Memory B cell (primary cell): Measurements from ENCODE around the gene GUCD1.

Experiments
- ATAC-seq: fragments of 150-1000 bp; cut with Tn5 transposase; 2 replicates; pipeline ENCODE4 v1.10.0; 2021; ENCODE audit warnings: low read depth, mild to moderate bottlenecking, moderate library complexity
- DNase-seq, 2 donors: peaks; one replicate each; pipeline ENCODE4 v3.0.0; 2022; ENCODE audit warnings: low spot score in 2 of 2
- H3K27ac Mint-ChIP-seq: one replicate; pipeline ENCODE4 v1.8.0; 2022; ENCODE audit warnings: mild to moderate bottlenecking, moderate library complexity, mixed read lengths
- H3K27me3 Mint-ChIP-seq: one replicate; pipeline ENCODE4 v1.8.0; 2022; ENCODE audit warnings: mixed read lengths
- H3K36me3 Mint-ChIP-seq: one replicate; pipeline ENCODE4 v1.8.0; 2022; ENCODE audit warnings: mild to moderate bottlenecking, mixed read lengths
- H3K4me1 Mint-ChIP-seq: one replicate; pipeline ENCODE4 v1.8.0; 2022; ENCODE audit warnings: mixed read lengths
- H3K4me3 Mint-ChIP-seq: one replicate; pipeline ENCODE4 v1.8.0; 2022; ENCODE audit warnings: mild to moderate bottlenecking, moderate library complexity, mixed read lengths
- H3K9me3 Mint-ChIP-seq: one replicate; pipeline ENCODE4 v1.8.0; 2022; ENCODE audit warnings: mixed read lengths

The GUCD1 gene

DNA sequence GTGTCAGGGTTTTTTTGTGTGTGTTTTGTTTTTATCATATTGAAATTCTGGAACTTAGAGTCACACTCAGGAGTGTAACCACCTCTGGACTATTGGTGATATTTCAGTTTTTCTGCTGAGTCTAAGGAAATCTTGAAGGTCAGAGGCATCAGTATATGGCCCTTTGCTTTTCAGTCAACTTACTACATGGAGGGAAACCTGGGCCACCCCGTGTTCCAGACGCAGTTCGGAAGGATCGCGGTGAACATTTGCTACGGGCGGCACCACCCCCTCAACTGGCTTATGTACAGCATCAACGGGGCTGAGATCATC is 40.0 kb downstream of the GUCD1 start:
- H3K9me3 Mint-ChIP-seq: no peaks in the 10 kb centered on the region
- H3K4me1 Mint-ChIP-seq: peaks cover 23% of the 10 kb centered on the region
- DNase-seq (no peak), ATAC-seq (no peak)
- no peak overlapping the region for H3K27ac Mint-ChIP-seq
- H3K27me3 Mint-ChIP-seq: peaks cover 7% of the 10 kb centered on the region
- H3K36me3 Mint-ChIP-seq: no peaks in the 10 kb centered on the region
- H3K4me3 Mint-ChIP-seq: no peak overlapping the region

DNA sequence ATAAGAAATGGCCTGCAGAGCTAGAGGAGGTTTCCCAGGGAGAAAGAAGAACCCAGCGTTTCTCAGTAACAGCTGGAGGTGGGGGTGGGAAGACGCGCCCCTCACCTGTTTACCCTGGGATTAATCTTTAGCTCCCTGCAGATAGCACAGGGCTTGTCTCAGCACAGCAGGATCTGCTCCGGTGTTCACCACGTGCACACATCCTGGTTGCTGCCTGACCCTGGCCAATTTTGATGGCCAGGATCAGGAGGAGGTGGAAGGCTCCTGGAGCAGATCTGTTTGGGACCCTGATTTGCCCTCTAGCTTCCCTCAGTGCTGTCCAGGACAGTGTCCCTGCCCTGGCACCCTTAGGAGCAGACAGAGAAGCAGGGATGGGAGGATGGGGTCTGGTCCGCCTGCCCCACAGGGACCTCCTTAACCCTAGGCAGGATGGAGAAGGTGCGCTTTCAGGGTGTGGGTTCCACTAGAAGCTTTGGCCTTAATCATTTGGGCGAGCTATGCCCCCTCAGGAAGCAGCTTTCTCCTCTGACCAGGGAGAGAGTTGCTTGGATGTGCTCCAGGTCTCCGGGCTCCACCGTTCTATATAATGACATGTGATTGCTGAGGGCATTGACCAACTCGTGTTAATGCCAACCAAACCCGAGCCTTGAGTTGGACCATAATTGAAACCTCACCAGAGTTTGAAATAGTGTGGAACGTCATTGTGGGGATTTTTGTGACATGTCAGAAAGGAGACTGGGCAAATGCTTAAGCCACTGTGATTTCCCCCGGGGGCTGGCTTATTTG is 40.5 kb downstream of the GUCD1 start:
- no peak overlapping the region for H3K27ac Mint-ChIP-seq

DNA sequence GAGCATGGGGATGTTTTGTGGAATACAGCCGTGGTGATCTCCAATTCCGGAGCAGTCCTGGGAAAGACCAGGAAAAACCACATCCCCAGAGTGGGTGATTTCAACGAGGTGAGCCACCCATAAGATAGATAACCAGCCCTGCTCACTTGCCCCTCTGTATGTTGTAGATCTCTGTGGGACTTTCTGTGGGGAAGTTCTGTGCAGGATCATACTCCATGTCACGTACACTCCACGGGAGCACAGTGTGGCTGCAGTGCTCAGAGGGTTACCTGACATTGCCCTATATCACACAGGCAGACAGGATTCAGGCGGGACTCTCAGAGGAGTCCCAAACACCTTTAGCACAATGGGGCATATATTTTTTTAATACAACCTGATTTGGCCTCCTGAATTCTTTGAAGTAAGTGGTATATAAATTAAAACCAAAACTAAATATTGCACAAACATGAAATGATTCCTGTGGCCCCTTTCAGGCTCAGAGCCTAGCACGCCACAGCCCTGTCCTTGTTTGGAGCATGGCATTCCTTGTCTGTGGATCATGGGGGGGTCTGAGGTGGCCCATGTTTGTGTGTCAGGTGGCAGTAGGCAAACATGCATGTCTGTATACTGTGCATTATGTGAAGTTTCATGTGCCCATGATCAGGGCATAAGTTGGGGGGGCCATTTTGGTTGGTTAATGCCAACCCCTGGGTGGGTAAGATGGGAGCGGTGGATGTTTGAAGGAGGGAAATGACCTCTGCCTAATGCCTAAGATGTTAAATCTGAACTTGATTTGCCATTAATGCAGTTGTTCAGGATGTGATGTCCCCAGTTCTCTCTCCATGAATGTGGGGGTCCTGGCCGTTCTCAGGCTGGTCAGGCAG is 41.3 kb downstream of the GUCD1 start:
- Mint-ChIP-seq H3K4me3 (no peak overlapping the region), H3K36me3 (no peaks in the 10 kb centered on the region), H3K27ac (peak overlapping the region; percentile 65), H3K4me1 (peaks cover 21% of the 10 kb centered on the region), H3K27me3 (peaks cover 7% of the 10 kb centered on the region), H3K9me3 (no peaks in the 10 kb centered on the region)
- DNase-seq (no peak), ATAC-seq (no peak)

More for the DNA sequence above, 40.5 kb downstream of the GUCD1 start:
- DNase-seq: no peak
- peaks cover 7% of the 10 kb centered on the region for H3K27me3 Mint-ChIP-seq
- H3K9me3 Mint-ChIP-seq: no peaks in the 10 kb centered on the region
- peaks cover 23% of the 10 kb centered on the region for H3K4me1 Mint-ChIP-seq
- no peaks in the 10 kb centered on the region for H3K36me3 Mint-ChIP-seq
- H3K4me3 Mint-ChIP-seq: no peak overlapping the region
- peak; percentile 60 for ATAC-seq

DNA sequence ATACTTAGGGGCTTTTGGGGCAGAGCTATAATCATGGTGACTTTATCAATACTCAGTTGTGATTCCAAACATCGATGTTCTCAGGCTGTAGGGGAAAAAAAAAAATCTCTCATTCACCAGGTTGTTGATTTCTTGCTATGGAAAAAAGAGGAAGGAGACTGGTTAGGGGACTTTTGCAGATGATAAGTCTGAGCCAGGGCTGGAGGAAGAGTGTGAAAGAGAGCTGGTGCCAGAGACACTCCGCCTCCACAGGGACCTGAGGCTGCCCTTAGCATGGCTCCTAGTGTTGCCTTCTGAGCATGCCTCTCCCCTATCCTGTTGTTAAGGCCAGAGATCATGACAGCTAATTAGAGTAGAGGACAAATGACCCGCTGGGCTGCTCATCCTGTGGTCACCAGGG is 42.9 kb downstream of the GUCD1 start:
- Mint-ChIP-seq H3K36me3 (no peaks in the 10 kb centered on the region), H3K4me3 (peak overlapping the region; percentile 35), H3K4me1 (peaks cover 26% of the 10 kb centered on the region), H3K27ac (peak overlapping the region; percentile 30), H3K9me3 (no peaks in the 10 kb centered on the region), H3K27me3 (peaks cover 2% of the 10 kb centered on the region)
- DNase-seq: peak in 1 of 2 donors; percentile 14
- peak; percentile 72 for ATAC-seq

DNA sequence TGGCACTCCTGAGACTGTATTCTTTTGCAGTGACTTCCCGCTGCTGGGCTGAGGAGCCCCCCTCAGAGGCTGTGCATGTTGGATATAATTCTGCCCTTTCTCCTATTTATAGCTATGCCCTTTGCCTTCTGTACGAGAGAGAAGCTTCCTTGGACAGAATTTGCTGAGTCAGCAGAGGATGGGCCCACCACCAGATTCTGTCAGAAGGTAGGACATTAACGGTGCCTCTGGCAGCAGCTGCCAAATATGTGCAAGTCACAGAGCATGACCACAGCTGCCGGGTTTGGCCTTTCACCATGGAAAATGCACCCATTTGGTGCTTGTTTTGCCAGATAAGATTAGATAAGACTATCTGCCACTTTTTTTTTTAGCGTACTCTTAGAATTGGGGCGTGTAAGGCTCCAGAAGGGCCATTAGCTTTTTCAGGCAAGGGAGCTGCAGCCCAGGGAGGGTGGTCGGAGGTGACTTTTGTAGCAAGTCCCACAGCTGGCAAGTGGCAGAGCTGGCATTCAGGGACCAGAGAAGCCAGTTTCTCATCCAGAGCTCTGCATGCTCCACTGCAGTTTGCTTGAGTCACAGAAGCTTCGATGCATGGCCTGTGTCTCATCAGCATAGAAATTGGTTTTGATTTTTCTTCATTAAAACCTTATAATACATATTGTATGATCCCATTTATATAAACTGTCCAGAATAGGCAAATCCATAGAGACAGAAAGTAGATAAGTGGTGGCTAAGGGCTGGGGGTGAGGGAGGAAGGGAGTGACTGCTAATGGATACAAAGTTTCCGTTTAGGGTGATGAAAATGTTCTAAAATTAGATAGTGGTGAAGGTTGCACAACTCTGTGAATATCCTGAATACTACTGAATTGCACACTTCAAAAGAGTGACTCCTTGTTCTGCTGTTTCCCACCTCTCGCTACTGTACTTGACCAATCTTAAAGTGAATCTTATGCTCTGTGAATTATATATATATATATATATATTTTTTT is 44.0 kb downstream of the GUCD1 start:
- no peaks in the 10 kb centered on the region for H3K27me3 Mint-ChIP-seq
- H3K4me3 Mint-ChIP-seq: peak overlapping the region; percentile 30
- no peak for DNase-seq
- ATAC-seq: no peak
- H3K4me1 Mint-ChIP-seq: peaks cover 32% of the 10 kb centered on the region
- no peaks in the 10 kb centered on the region for H3K36me3 Mint-ChIP-seq
- H3K9me3 Mint-ChIP-seq: no peaks in the 10 kb centered on the region
- peak overlapping the region; percentile 12 for H3K27ac Mint-ChIP-seq

DNA sequence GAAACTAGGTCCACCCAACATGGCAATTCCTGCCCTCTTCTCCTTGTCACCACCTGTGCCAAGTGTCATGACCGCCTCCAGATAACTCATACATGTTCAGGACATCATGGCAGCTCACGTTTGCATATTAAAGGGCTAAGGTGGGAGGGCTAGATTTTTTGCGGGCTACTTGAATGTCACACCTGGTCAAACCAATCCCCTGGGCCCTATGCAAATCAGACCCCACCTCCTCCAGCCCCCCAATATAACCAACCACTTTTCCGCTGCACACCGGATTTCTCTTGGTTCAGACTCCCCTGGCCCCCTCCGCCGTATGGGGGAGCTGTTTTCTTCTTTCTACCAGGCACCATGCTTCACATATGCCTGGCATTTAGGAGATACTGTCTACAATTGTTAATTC is 47.2 kb downstream of the GUCD1 start:
- Mint-ChIP-seq H3K27ac (no peak overlapping the region), H3K36me3 (no peaks in the 10 kb centered on the region), H3K4me3 (peak overlapping the region; percentile 16), H3K4me1 (peaks cover 38% of the 10 kb centered on the region), H3K9me3 (no peaks in the 10 kb centered on the region), H3K27me3 (no peaks in the 10 kb centered on the region)
- DNase-seq (peak in 1 of 2 donors; percentile 39), ATAC-seq (peak; percentile 36)

DNA sequence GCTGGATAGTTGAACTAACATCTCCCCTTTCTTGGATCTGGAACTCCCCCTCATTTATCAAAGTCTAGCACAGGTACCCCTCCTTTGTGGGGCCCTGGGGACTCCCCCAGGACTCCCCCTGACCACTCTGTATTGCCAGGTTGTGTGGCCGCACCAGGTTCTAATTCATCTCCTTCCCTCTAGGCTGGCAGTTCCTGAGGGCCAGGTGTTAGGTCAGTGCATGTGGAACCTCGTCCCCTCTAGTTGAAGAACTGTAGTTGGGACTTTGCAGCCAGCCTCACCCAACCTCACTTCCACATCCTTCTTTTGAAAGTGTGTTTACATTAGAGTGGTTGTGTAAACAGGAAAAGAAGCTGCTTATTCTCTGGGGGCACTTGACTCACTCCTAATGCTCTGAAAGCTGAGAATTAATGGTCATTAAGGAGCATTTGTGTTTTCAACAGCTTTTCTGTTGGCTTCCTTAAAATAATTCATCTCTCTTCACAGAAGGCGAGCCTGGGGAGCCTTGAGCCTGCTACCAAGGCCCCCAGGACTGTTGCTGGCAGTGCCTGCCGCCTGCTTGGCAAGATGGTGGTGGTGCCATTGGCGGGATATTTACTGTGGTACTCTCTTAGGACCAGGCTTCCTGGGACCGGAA is 48.0 kb downstream of the GUCD1 start:
- Mint-ChIP-seq H3K9me3 (no peaks in the 10 kb centered on the region), H3K27me3 (no peaks in the 10 kb centered on the region), H3K27ac (peak overlapping the region; percentile 56), H3K36me3 (no peaks in the 10 kb centered on the region), H3K4me3 (peak overlapping the region; percentile 15), H3K4me1 (peaks cover 41% of the 10 kb centered on the region)
- DNase-seq (no peak), ATAC-seq (peak; percentile 25)

DNA sequence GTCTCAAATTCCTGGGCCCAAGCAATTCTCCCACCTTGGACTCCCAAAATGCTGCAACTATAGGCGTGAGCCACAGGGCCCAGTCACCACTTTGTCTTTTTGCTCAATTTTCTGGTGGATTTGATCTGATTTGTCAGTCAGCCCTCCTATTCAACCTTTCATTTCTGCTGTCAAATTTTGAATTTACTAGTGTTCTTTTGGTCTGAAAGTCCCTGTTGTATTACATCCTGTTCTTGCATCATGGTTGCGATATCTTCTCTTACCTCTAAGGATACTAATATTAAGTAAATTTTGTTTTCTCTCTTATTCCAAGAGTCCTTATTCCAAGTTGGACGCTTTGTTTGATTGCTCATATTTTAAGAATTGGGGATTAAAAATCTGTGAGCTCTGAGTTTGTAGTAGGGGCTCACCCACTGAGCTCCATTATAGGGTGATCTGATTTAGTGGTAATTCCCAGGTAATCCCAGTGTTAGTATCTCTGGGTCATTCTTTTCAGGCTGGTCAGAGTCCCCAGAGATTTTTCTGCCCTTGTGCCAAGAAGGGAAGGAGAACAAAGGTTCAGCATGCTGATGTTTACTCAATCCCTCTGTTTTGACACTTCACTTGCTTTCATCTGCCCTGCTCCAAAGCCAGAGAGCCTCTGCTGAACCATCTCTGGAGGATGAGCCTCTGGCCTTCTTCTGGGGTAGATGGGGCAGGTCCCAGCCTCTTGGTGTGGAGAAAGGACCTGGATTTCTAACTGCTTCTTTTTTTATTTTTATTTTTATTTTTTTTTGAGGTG is 49.8 kb downstream of the GUCD1 start:
- ATAC-seq: no peak
- H3K4me1 Mint-ChIP-seq: peaks cover 30% of the 10 kb centered on the region

DNA sequence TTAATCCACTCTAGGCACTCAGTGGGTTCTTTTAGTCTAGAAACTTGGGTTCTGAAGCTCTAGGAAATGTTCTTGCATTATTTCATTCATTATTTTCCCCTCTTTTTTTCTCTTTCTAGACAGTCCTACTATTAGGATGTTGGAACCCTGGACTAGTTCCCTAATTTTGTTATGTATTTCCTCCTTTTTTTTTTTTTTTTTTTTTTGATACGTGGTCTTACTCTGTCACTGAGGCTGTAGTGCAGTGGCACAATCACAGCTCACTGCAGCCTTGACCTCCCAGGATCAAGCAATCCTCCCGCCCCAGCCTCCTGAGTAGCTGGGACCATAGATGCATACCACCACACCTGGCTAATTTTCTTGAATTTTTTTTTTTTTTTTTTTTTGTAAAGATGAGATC is 50.4 kb downstream of the GUCD1 start:
- no peak overlapping the region for H3K4me3 Mint-ChIP-seq
- no peaks in the 10 kb centered on the region for H3K27me3 Mint-ChIP-seq
- H3K27ac Mint-ChIP-seq: no peak overlapping the region
- no peak for ATAC-seq
- H3K9me3 Mint-ChIP-seq: no peaks in the 10 kb centered on the region
- no peak for DNase-seq
- peaks cover 30% of the 10 kb centered on the region for H3K4me1 Mint-ChIP-seq
- H3K36me3 Mint-ChIP-seq: no peaks in the 10 kb centered on the region

More for the DNA sequence above, 49.8 kb downstream of the GUCD1 start:
- H3K27ac Mint-ChIP-seq: no peak overlapping the region
- no peaks in the 10 kb centered on the region for H3K27me3 Mint-ChIP-seq
- H3K36me3 Mint-ChIP-seq: no peaks in the 10 kb centered on the region
- no peak overlapping the region for H3K4me3 Mint-ChIP-seq
- DNase-seq: no peak
- H3K9me3 Mint-ChIP-seq: no peaks in the 10 kb centered on the region

DNA sequence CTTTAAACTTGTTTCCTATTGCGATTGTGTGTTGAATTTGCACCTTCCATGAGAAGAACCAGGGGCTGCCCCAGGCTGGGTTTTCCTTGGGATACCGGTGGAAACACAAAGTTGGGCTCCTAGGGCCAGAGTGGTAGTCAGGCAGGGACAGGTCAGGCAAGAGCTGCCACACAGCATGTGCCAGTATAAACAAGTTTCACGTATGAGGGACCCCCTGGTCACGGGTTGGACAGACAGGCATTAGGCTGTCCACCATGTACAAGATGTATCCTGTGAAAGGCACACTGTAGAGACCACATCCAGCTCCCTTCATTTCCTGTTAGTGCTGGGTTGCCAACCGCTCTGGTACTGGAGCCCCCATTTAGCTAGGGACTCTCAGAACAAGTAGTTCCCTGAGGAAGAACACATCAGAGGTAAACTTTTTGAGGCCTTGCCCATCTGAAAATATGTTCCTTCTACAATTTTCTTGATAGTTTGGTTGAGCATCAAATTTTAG is 51.0 kb downstream of the GUCD1 start:
- H3K27me3 Mint-ChIP-seq: no peaks in the 10 kb centered on the region
- peak overlapping the region; percentile 75 for H3K27ac Mint-ChIP-seq
- no peaks in the 10 kb centered on the region for H3K9me3 Mint-ChIP-seq
- ATAC-seq (no peak), DNase-seq (no peak)
- peaks cover 30% of the 10 kb centered on the region for H3K4me1 Mint-ChIP-seq
- no peak overlapping the region for H3K4me3 Mint-ChIP-seq
- no peaks in the 10 kb centered on the region for H3K36me3 Mint-ChIP-seq

DNA sequence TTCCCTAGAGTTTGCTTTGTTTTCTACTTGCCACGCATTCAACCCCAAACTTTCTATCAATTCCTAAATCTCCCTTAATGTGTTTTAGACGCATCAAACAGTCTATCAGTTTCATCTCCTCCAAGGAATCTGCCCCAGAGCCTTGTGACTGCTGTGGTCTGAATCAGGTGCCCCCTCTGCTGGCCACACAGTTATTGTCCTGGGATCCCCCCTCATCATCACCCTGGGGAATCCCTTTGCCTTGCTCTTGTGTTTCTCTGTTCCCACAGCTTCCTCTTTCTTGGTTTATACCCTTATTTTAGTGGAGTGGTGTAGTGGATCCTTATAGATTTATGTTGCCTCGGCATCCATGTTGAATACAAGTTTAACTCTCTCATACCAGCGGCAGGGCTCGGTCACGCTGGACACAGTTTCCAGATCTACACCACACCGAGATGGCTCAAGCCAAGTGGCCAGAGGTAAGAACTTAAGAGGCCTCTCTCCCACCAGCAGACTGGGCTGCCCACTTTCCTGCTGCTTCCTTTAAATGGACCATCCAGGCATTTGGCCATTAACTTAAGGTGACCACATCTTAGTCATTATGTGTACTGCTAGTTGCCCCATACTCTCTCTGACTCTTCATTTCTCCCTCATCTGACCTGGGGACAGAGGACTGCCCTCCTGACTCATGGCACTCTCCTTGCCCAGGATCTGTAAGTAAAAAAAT is 51.6 kb downstream of the GUCD1 start:
- Mint-ChIP-seq H3K4me1 (peaks cover 30% of the 10 kb centered on the region), H3K9me3 (no peaks in the 10 kb centered on the region), H3K27ac (peak overlapping the region; percentile 75), H3K4me3 (peak overlapping the region; percentile 4), H3K36me3 (no peaks in the 10 kb centered on the region), H3K27me3 (no peaks in the 10 kb centered on the region)
- DNase-seq (peak; percentile 73 to 80), ATAC-seq (peak; percentile 89)

DNA sequence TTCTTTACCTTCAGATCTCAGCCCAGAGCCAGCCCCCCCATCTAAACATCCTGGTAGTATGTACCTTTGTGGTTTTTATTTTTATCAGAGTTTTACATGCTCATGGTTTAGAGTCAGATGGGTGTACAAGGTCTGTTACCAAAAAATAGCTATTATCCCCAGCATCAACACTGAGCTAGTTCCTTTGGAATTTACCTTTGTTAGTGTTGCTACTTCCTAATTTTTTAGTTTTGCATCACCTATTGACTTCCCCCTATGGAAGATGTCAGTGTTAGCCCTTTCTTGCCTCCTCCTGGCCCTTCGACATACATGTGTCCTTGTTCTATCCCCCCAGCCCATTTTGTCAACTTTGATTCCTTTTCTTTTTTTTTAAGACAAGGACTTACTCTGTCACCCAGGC is 52.4 kb downstream of the GUCD1 start:
- Mint-ChIP-seq H3K36me3 (no peaks in the 10 kb centered on the region), H3K27me3 (no peaks in the 10 kb centered on the region), H3K27ac (peak overlapping the region; percentile 75)

More for the DNA sequence above, 52.4 kb downstream of the GUCD1 start:
- DNase-seq (no peak), ATAC-seq (no peak)
- Mint-ChIP-seq H3K4me3 (no peak overlapping the region), H3K9me3 (no peaks in the 10 kb centered on the region), H3K4me1 (peaks cover 26% of the 10 kb centered on the region)
